Activated CD8-positive, alpha-beta T cell treated with anti-CD3 and anti-CD28 coated beads, Interleukin-2, amount 10 ng/mL, durations not matched to agents 7 days and 5 days (primary cell): Measurements from ENCODE around the gene RASGRP2. TPM values are rescaled to one million over a fixed set of nuclear protein-coding genes. Genes with fewer than 3 reads are reported as not detected.
A peak's percentile ranks its signal among the peaks of the same experiment; 100 is the strongest.

ENCODE experiments used
- ATAC-seq: fragments of 150-1000 bp; cut with Tn5 transposase; one replicate; pipeline ENCODE4 v1.10.0; 2021; ENCODE audit warnings: moderate library complexity
- CTCF ChIA-PET: fragments of 350-600 bp; sonication (Branson Sonifier 250); formaldehyde crosslinking; loops from one replicate; lab custom pipeline; 2021; ENCODE audit warnings: antibody characterized with exemption; lab: Charles Lee
- POLR2A ChIA-PET: fragments of 350-600 bp; sonication (Branson Sonifier 250); formaldehyde crosslinking; loops from one replicate; lab custom pipeline; 2021; ENCODE audit warnings: antibody characterized with exemption; lab: Charles Lee
- DNase-seq: peaks from one replicate; pipeline ENCODE4 v3.0.0-alpha.2; 2020
- H3K27ac Mint-ChIP-seq: one replicate; pipeline ENCODE4 v1.8.0; 2021; ENCODE audit warnings: mild to moderate bottlenecking, mixed read lengths
- H3K27me3 Mint-ChIP-seq: one replicate; pipeline ENCODE4 v1.8.0; 2021; ENCODE audit warnings: low read depth, mixed read lengths
- H3K36me3 Mint-ChIP-seq: one replicate; pipeline ENCODE4 v1.8.0; 2021; ENCODE audit warnings: low read depth, mixed read lengths
- H3K4me1 Mint-ChIP-seq: one replicate; pipeline ENCODE4 v1.8.0; 2021; ENCODE audit warnings: low read depth, mixed read lengths
- H3K4me3 Mint-ChIP-seq: one replicate; pipeline ENCODE4 v1.8.0; 2021; ENCODE audit warnings: mild to moderate bottlenecking, mixed read lengths
- H3K9me3 Mint-ChIP-seq: one replicate; pipeline ENCODE4 v1.8.0; 2022; ENCODE audit warnings: mixed read lengths; ENCODE audit not compliant: insufficient read depth
- total RNA-seq, 2 experiments: library from RNA; stranded (reverse); gene quantifications; one replicate each; pipeline ENCODE4 v1.2.3, GENCODE V29; 2021

RASGRP2 gene
- total RNA-seq, 2 experiments from 2014 or later: 101 to 115 TPM

GRCh38 chr11:64755681-64756361 lies 11.9 kb upstream of the RASGRP2 start:
- DNase-seq (no peak), ATAC-seq (no peak)
- POLR2A ChIA-PET: interaction anchor here (0.9 to 1.3 kb wide), 2 partner anchors 11 to 17 kb away, joined by 3 to 5 read pairs; no protein-coding TSS in a partner anchor

GRCh38 chr11:64754919-64755662 lies 11.1 kb upstream of the RASGRP2 start:
- no peak overlapping the region for H3K27ac Mint-ChIP-seq
- peaks cover 6% of the 10 kb centered on the region for H3K36me3 Mint-ChIP-seq
- ChIA-PET CTCF (interaction anchor here (1.1 kb wide), 1 partner anchor 9 kb away, joined by 4 read pairs; no protein-coding TSS in a partner anchor), POLR2A (interaction anchor here (0.9 to 1.3 kb wide), 2 partner anchors 10 to 18 kb away, joined by 3 to 5 read pairs; no protein-coding TSS in a partner anchor)
- no peak for ATAC-seq
- peaks cover 22% of the 10 kb centered on the region for H3K4me1 Mint-ChIP-seq
- no peak overlapping the region for H3K4me3 Mint-ChIP-seq
- no peaks in the 10 kb centered on the region for H3K9me3 Mint-ChIP-seq
- H3K27me3 Mint-ChIP-seq: no peaks in the 10 kb centered on the region
- no peak for DNase-seq

More at GRCh38 chr11:64755681-64756361, 11.9 kb upstream of the RASGRP2 start:
- no peak overlapping the region for H3K27ac Mint-ChIP-seq
- H3K4me3 Mint-ChIP-seq: no peak overlapping the region
- no peaks in the 10 kb centered on the region for H3K9me3 Mint-ChIP-seq
- CTCF ChIA-PET: no interaction called here
- no peaks in the 10 kb centered on the region for H3K27me3 Mint-ChIP-seq
- H3K4me1 Mint-ChIP-seq: peaks cover 23% of the 10 kb centered on the region
- H3K36me3 Mint-ChIP-seq: peaks cover 4% of the 10 kb centered on the region

- Mint-ChIP-seq H3K27ac (no peak overlapping the region), H3K9me3 (no peaks in the 10 kb centered on the region), H3K36me3 (peaks cover 8% of the 10 kb centered on the region), H3K27me3 (no peaks in the 10 kb centered on the region), H3K4me3 (no peak overlapping the region), H3K4me1 (peaks cover 15% of the 10 kb centered on the region)
- no peak for ATAC-seq
- POLR2A ChIA-PET: interaction anchor here (0.5 to 1.3 kb wide), 2 partner anchors 9 to 18 kb away, joined by 3 read pairs; no protein-coding TSS in a partner anchor
- CTCF ChIA-PET: interaction anchor here (1.1 kb wide), 1 partner anchor 9 kb away, joined by 4 read pairs; no protein-coding TSS in a partner anchor
- no peak for DNase-seq
Observed at GRCh38 chr11:64754124-64754918, 10.4 kb upstream of the RASGRP2 start.

- H3K9me3 Mint-ChIP-seq: no peaks in the 10 kb centered on the region
- ChIA-PET POLR2A (interaction anchor here (0.5 to 2.2 kb wide), 2 partner anchors 10 kb away, joined by 3 to 9 read pairs; no protein-coding TSS in a partner anchor), CTCF (interaction anchor here (1.6 kb wide), 1 partner anchor 15 kb away, joined by 3 read pairs; no protein-coding TSS in a partner anchor)
- no peak for DNase-seq
- H3K4me3 Mint-ChIP-seq: no peak overlapping the region
- H3K4me1 Mint-ChIP-seq: peaks cover 15% of the 10 kb centered on the region
- ATAC-seq: no peak
- H3K27me3 Mint-ChIP-seq: no peaks in the 10 kb centered on the region
- peak overlapping the region; percentile 34 for H3K27ac Mint-ChIP-seq
- peaks cover 8% of the 10 kb centered on the region for H3K36me3 Mint-ChIP-seq
Observed at GRCh38 chr11:64753380-64754123, 9.6 kb upstream of the RASGRP2 start.

GRCh38 chr11:64753019-64753379 lies 9.1 kb upstream of the RASGRP2 start:
- peak overlapping the region; percentile 34 for H3K27ac Mint-ChIP-seq
- H3K27me3 Mint-ChIP-seq: no peaks in the 10 kb centered on the region
- H3K36me3 Mint-ChIP-seq: peaks cover 10% of the 10 kb centered on the region
- H3K9me3 Mint-ChIP-seq: no peaks in the 10 kb centered on the region
- no peak for ATAC-seq
- H3K4me1 Mint-ChIP-seq: peaks cover 19% of the 10 kb centered on the region
- H3K4me3 Mint-ChIP-seq: no peak overlapping the region
- no peak for DNase-seq
- POLR2A ChIA-PET: interaction anchor here (2.2 kb wide), 1 partner anchor 11 kb away, joined by 9 read pairs; no protein-coding TSS in a partner anchor
- CTCF ChIA-PET: interaction anchor here (1.6 to 11.9 kb wide), 2 partner anchors 9 to 15 kb away, joined by 3 to 149 read pairs; partner anchors contain the start of gene PYGM

- Mint-ChIP-seq H3K4me1 (peaks cover 23% of the 10 kb centered on the region), H3K27ac (peak overlapping the region; percentile 5), H3K9me3 (no peaks in the 10 kb centered on the region), H3K4me3 (no peak overlapping the region), H3K36me3 (peaks cover 11% of the 10 kb centered on the region), H3K27me3 (no peaks in the 10 kb centered on the region)
- ChIA-PET POLR2A (interaction anchor here (1.0 to 2.2 kb wide), 2 partner anchors 8 to 11 kb away, joined by 4 to 9 read pairs; no protein-coding TSS in a partner anchor), CTCF (interaction anchor here (0.9 to 11.9 kb wide), 4 partner anchors 9 to 20 kb away, joined by 3 to 149 read pairs (median 3); partner anchors contain the start of gene PYGM)
- ATAC-seq (no peak), DNase-seq (no peak)
Observed at GRCh38 chr11:64752175-64752970, 8.4 kb upstream of the RASGRP2 start.

GRCh38 chr11:64751580-64751979 lies 7.6 kb upstream of the RASGRP2 start:
- Mint-ChIP-seq H3K4me1 (peaks cover 30% of the 10 kb centered on the region), H3K36me3 (peaks cover 11% of the 10 kb centered on the region), H3K9me3 (no peaks in the 10 kb centered on the region), H3K27me3 (no peaks in the 10 kb centered on the region), H3K27ac (no peak overlapping the region), H3K4me3 (no peak overlapping the region)
- ChIA-PET POLR2A (interaction anchor here (1.0 to 2.2 kb wide), 2 partner anchors 9 to 12 kb away, joined by 4 to 9 read pairs; no protein-coding TSS in a partner anchor), CTCF (interaction anchor here (0.9 to 11.9 kb wide), 3 partner anchors 8 to 21 kb away, joined by 3 to 149 read pairs (median 3); partner anchors contain the start of gene PYGM)
- DNase-seq (no peak), ATAC-seq (no peak)

- POLR2A ChIA-PET: interaction anchor here (2.2 kb wide), 1 partner anchor 13 kb away, joined by 9 read pairs; no protein-coding TSS in a partner anchor
- H3K27ac Mint-ChIP-seq: no peak overlapping the region
- no peak for ATAC-seq
- no peak overlapping the region for H3K4me3 Mint-ChIP-seq
- no peaks in the 10 kb centered on the region for H3K27me3 Mint-ChIP-seq
- peaks cover 35% of the 10 kb centered on the region for H3K4me1 Mint-ChIP-seq
- no peak for DNase-seq
- peaks cover 13% of the 10 kb centered on the region for H3K36me3 Mint-ChIP-seq
- H3K9me3 Mint-ChIP-seq: no peaks in the 10 kb centered on the region
- CTCF ChIA-PET: interaction anchor here (1.4 to 11.9 kb wide), 2 partner anchors 8 to 11 kb away, joined by 3 to 149 read pairs; partner anchors contain the start of gene PYGM
Observed at GRCh38 chr11:64751136-64751535, 7.2 kb upstream of the RASGRP2 start.

GRCh38 chr11:64750361-64751054 lies 6.6 kb upstream of the RASGRP2 start:
- no peak for DNase-seq
- peaks cover 36% of the 10 kb centered on the region for H3K4me1 Mint-ChIP-seq
- ATAC-seq: no peak
- ChIA-PET POLR2A (no interaction called here), CTCF (interaction anchor here (11.9 kb wide), 1 partner anchor 12 kb away, joined by 149 read pairs; the partner anchor contains the start of gene PYGM)
- peak overlapping the region; percentile 79 for H3K27ac Mint-ChIP-seq
- H3K36me3 Mint-ChIP-seq: peaks cover 14% of the 10 kb centered on the region
- no peaks in the 10 kb centered on the region for H3K9me3 Mint-ChIP-seq
- no peaks in the 10 kb centered on the region for H3K27me3 Mint-ChIP-seq
- no peak overlapping the region for H3K4me3 Mint-ChIP-seq
